Measurements from ENCODE around the gene E2F3. TPM values are rescaled to one million over a fixed set of nuclear protein-coding genes. Genes with fewer than 3 reads are reported as not detected.
A peak's percentile ranks its signal among the peaks of the same experiment; 100 is the strongest.

The E2F3 gene
- total RNA-seq, 1 donor from 2014 or later, result 20.4 TPM

- no peak for TF ChIP-seq CTCF (IDR thresholded peaks at IDR 0.05; ENCODE audit: unreplicated experiment)
- Mint-ChIP-seq H3K27ac (ENCODE audit: unreplicated experiment) (no peak overlapping the region), H3K4me3 (ENCODE audit: unreplicated experiment) (no peak overlapping the region), H3K27me3 (ENCODE audit: unreplicated experiment) (peaks cover 4% of the 10 kb centered on the region), H3K4me1 (ENCODE audit: unreplicated experiment) (peaks cover 41% of the 10 kb centered on the region), H3K9me3 (ENCODE audit: unreplicated experiment) (no peaks in the 10 kb centered on the region), H3K36me3 (ENCODE audit: low read depth, unreplicated experiment) (peaks cover 6% of the 10 kb centered on the region)
- DNase-seq (ENCODE audit: low spot score), result no peak
Measured at GRCh38 chr6:20415712-20416454, 14.2 kb downstream of the E2F3 start.

- Mint-ChIP-seq H3K36me3 (ENCODE audit: low read depth, unreplicated experiment) (peaks cover 6% of the 10 kb centered on the region), H3K4me3 (ENCODE audit: unreplicated experiment) (no peak overlapping the region), H3K4me1 (ENCODE audit: unreplicated experiment) (peaks cover 36% of the 10 kb centered on the region), H3K9me3 (ENCODE audit: unreplicated experiment) (no peaks in the 10 kb centered on the region), H3K27ac (ENCODE audit: unreplicated experiment) (peak overlapping the region; percentile 4), H3K27me3 (ENCODE audit: unreplicated experiment) (peaks cover 1% of the 10 kb centered on the region)
- no peak for DNase-seq (ENCODE audit: low spot score)
- TF ChIP-seq CTCF (IDR thresholded peaks at IDR 0.05; ENCODE audit: unreplicated experiment), result no peak
Measured at GRCh38 chr6:20416567-20417345, 15.1 kb downstream of the E2F3 start.

- TF ChIP-seq CTCF (IDR thresholded peaks at IDR 0.05; ENCODE audit: unreplicated experiment), result no peak
- Mint-ChIP-seq H3K27me3 (ENCODE audit: unreplicated experiment) (peaks cover 1% of the 10 kb centered on the region), H3K9me3 (ENCODE audit: unreplicated experiment) (no peaks in the 10 kb centered on the region), H3K36me3 (ENCODE audit: low read depth, unreplicated experiment) (no peaks in the 10 kb centered on the region), H3K4me3 (ENCODE audit: unreplicated experiment) (no peak overlapping the region), H3K27ac (ENCODE audit: unreplicated experiment) (peak overlapping the region; percentile 70), H3K4me1 (ENCODE audit: unreplicated experiment) (peaks cover 34% of the 10 kb centered on the region)
- DNase-seq (ENCODE audit: low spot score), result no peak
Measured at GRCh38 chr6:20417819-20418218, 16.1 kb downstream of the E2F3 start.

GRCh38 chr6:20426177-20427082 is 24.8 kb downstream of the E2F3 start:
- Mint-ChIP-seq H3K9me3 (ENCODE audit: unreplicated experiment) (no peaks in the 10 kb centered on the region), H3K27me3 (ENCODE audit: unreplicated experiment) (no peaks in the 10 kb centered on the region), H3K27ac (ENCODE audit: unreplicated experiment) (no peak overlapping the region), H3K4me3 (ENCODE audit: unreplicated experiment) (no peak overlapping the region), H3K36me3 (ENCODE audit: low read depth, unreplicated experiment) (peaks cover 8% of the 10 kb centered on the region), H3K4me1 (ENCODE audit: unreplicated experiment) (peaks cover 8% of the 10 kb centered on the region)
- TF ChIP-seq CTCF (IDR thresholded peaks at IDR 0.05; ENCODE audit: unreplicated experiment), result no peak
- no peak for DNase-seq (ENCODE audit: low spot score)

All from endothelial cell (in vitro differentiated cells).